COLO829 (cell line): ENCODE data around the gene POLE.

Source experiments
- DNase-seq: peaks from one replicate; pipeline ENCODE4 v3.0.0; 2012; ENCODE audit warnings: low spot score

Gene POLE

DNA sequence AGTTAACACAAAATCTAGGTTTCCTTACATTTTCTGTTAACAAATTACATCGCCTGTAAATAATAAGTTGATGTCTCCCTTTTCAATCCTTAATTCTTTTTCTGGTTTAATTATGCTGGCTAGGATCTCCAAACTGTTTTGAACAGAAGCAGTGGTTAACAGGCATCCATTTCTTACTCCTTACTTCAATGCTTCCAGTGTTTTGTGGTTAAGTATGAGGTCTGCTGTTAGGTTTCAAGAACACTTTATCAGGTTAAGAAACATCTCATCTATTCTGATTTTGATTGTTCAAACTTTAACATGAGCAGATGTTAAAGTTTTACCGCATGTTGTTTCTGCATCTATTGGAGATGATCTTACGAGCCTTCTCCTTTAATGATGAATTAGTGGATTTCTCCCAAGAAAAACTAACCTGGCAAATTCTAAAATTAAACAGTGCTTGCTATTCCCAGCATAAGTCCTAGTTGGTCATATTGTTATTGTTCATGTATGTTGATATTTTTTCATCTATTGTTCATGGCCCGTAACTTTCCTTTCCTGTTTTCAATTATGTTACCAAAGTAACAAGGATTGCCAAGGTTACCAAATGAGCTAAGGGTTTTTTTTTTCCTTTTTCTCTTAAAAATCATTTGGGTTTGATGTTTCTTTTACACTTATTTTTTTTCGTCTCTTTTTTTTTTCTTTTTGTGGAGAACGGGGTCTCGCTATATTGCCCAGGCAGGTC is 33.4 kb downstream of the POLE start:
- no peak for DNase-seq

- DNase-seq = no peak
These were observed 35.6 kb downstream of the POLE start for GRCh38 chr12:132651444-132652100.

DNA sequence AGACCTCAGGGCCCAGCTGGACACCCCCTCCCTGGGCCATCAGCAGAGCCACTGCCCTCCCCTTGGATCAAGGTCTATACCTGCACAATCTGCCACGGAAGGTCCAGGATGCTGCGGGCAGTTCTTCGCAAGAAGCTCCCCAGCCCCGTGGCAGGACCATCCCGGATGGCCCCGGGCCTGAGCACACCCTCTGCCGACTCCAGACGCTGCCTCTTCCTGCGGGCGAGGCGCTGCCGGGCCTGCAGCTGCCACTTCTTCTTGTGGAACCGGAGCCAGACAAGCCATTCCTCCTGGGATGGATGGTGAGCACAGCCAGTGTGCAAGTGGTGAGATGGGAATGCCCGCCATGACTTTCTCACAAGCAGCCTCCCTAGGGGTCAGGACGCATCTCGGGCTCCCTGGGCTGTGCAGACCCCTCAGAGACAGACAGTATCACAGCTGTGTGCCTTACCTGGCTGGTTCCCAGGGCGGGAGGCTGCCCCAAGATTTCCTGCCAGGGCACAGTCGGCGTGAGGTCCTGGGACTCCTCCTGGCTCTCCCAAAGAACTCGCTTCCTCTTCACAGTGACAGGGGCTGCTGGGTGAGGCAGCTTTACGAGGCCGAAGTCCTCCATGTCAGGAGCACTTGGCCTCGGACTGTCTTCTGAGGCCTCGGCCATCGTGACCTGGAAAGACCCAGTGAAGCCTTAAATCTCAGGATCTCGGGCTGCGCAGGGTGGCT is 37.8 kb downstream of the POLE start:
- DNase-seq = no peak

- DNase-seq = no peak
These were observed 38.4 kb downstream of the POLE start for GRCh38 chr12:132648616-132649225.

- DNase-seq = no peak
These were observed 39.3 kb downstream of the POLE start for GRCh38 chr12:132647858-132648257.

DNA sequence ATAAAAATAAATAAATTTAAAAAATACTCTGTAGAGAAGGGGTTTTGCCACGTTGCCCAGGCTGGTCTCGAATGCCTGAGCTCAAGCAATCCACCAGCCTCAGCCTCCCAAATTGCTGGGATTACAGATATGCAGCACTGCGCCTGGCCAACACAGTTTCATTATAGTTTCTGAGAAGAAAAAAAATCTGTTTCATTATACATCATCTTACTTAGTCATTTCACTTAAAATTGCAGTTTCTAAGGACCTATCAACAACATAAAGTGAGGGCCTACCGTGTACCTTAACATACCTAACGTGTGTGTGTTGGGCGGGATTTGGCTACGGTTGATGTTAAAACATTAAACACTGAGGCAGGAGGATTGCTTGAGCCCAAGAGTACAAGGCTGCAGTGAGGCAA is 40.3 kb downstream of the POLE start:
- DNase-seq = no peak

DNA sequence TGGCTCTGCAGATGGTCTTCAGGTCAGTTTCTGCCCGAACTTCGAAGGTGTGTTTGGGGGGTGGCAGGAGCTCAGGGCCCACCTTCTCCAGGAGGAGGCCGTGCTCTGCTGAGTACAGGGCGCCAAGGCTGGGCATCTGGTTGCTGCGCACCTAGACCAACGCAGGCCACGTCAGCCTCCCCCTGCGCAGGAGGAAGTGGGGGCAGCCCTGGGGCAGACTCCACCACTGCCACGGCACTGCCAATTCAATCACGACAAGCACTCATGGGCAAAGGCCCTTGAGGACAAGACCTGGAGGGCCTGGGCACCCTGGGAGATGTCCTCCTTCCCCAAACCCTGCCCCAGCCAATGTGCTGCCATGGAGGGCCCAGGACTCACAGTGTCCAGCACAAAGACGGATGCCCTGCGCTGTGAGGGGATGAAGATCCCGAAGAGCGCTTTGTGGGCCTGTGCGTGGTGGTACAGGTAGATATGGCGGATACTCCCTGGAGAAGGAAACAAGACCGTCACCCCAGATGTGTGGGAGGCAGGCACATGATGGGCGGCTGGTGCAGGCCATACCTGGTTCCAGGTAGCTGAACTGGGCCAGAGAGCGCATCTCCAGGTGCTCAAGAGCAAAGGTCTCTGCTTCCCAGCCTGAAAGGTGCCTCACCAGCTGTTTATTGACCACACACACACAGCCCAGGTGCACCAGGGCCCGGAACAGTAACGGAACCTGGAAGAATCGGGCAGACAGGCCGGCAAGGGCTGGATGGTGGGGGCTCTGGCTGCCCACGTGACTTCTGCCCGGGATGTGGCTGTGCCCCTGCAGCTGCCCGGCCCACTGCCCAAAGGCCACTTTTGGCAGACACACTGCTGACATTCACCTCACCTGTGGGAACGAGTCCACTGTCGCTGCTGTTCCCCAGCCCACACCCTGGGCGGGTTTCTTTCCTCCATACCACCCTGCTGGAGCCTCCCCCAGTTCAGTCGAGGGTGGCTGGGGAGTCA is 44.0 kb downstream of the POLE start:
- DNase-seq = no peak

DNA sequence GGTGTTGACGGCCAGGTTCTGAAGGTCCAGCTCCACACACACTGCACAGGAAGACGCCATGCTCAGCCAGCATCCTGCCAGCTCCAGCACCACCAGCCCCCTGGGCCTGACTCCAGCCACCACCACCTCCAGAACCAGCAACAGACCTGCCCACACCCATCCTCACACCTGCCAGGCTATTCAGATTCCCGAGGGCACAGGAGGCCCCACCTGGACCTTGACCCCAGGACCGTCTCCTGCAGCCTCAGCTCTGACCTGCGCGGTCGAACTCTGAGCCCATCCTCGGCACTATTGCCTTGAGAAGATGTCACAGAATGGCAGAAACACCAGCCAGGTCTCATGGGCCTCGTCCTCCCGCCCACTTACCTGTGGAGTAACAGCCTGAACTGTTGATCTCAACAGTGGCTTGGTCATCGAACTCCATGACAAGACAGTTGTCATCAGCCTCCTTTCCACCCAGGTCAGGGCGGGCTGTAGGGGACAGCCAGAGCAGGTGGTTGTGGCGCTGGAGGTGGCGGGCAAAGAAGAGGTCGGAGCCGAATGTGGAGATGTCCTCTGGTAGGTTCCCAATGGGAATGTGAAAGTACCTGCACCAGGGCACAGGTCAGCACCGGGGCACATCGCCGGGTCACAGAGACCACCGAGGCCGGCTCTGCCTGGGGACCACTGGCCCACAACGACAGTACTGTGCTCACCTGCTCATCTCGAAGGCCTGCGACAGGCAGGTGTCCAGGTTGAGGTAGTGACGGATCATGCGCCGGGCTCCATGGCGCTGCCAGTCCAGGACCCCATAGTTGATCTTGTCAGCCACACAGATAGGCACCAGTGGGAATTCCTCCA is 45.1 kb downstream of the POLE start:
- no peak for DNase-seq

- DNase-seq = no peak
These were observed 46.2 kb downstream of the POLE start for GRCh38 chr12:132640936-132641335.

GRCh38 chr12:132639956-132640520 is 47.1 kb downstream of the POLE start:
- no peak for DNase-seq

GRCh38 chr12:132638541-132639408 is 48.4 kb downstream of the POLE start:
- DNase-seq = peak; percentile 51

- DNase-seq = no peak
These were observed 49.3 kb downstream of the POLE start for GRCh38 chr12:132637811-132638210.

DNA sequence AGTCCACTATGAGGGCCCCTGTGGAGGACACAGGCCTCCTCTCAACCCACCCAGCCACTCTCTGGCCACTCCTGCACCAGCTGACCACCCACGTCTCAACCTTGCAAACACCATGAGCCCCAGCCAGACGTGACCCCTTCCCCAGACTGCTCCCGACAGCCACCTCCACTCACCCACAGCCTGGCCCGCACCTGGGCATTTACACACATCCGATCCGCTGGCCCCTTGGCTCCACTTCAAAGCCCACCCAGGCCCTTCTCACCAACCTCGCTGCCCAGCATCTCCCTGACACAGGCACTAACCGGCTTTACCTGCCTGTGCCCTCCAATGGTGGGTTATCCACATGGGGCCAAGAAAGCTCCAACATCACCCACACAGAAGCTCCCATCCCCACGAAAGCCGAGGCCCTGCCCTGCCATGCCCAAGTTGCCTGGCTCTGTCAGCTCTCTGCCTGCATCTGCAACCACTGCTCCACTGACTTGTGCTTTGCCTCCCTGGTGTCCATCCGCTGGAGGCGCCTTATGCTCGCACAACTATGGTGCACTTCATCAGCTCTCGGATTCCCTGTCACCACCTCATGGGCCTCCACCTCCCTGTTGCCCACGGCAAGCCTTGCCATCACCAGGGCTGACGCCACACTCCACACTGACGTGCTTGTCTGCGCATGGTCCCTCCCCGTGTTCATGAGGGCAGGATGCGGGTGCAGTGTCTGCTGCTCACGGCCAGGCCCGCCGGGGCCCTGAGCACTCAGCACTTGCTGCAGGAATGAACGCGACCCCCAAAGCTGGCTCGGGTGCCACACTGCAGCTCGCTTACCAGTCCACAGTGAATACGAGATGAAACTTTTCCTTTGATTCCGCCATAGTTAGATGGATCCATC is 51.8 kb downstream of the POLE start:
- DNase-seq = no peak

GRCh38 chr12:132634411-132634990 is 52.6 kb downstream of the POLE start:
- DNase-seq = no peak

- DNase-seq = no peak
These were observed 53.2 kb downstream of the POLE start for GRCh38 chr12:132633901-132634300.

GRCh38 chr12:132633398-132633797 is 53.7 kb downstream of the POLE start:
- no peak for DNase-seq

DNA sequence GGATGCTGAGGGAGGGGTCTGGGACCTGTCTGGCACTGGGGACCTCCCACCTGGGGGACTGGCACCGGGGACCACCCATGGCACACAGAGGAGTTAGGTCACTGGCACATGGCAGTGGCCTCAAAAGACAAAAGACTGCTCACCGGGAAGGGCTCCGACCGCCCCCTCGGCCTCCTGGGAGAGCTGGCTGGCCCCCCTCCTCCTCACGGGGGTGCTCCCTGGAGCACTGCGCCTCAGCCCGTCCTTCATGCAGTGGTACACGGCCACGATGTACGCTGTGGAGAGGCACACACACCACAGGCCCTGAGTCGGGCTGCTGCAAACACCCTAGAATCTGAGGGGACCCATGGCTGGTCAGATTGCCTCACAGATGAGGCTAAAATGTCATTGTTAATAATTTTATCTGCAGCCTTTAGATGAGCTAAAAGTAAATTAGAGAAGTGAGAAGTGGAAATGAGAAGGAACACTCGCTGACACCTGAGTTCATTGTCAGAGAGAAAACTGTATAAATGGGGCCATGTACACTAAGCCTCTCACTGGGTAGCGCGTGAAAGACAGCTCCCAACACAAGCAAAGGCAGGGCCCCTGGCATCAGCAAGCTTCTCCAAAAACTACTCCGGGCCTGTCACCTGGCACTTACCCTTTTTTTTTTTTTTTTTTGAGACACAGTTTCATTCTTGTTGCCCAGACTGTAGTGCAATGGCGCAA is 54.5 kb downstream of the POLE start:
- DNase-seq = no peak
